ENCODE data around the gene EIF2B2.

- TF ChIP-seq HOMEZ (CRISPR knock-in tag; IDR thresholded peaks at IDR 0.05; ENCODE audit: low read depth) (no peak), ZNF7 (CRISPR knock-in tag; IDR thresholded peaks at IDR 0.05) (no peak), CTCF (CRISPR knock-in tag; IDR thresholded peaks at IDR 0.05) (no peak), ARNT (IDR thresholded peaks at IDR 0.05) (no peak), NFIC (IDR thresholded peaks at IDR 0.05; ENCODE audit: low read length) (no peak), HMG20A (CRISPR knock-in tag; IDR thresholded peaks at IDR 0.05; ENCODE audit: borderline replicate concordance) (no peak), ZNF432 (CRISPR knock-in tag; IDR thresholded peaks at IDR 0.05; ENCODE audit: borderline replicate concordance) (no peak), MAFK (conservative IDR thresholded peaks at IDR 0.05 in 1 of 2, IDR thresholded peaks at IDR 0.05 in 1 of 2; ENCODE audit: low read length in 2 of 2) (no peak), TBL1XR1 (IDR thresholded peaks at IDR 0.05; ENCODE audit: borderline replicate concordance, low read length, partially characterized antibody) (no peak), ATF2 (CRISPR knock-in tag; IDR thresholded peaks at IDR 0.05) (no peak), POLR2AphosphoS5 (IDR thresholded peaks at IDR 0.05; ENCODE audit: low read depth, low read length) (no peak), TAF1 (CRISPR knock-in tag; IDR thresholded peaks at IDR 0.05) (no peak), ZNF619 (CRISPR knock-in tag; IDR thresholded peaks at IDR 0.05) (no peak), CREM (IDR thresholded peaks at IDR 0.05) (no peak), CREM (CRISPR knock-in tag; IDR thresholded peaks at IDR 0.05) (no peak)
Measured at GRCh38 chr14:75025876-75026275, 23.2 kb downstream of the EIF2B2 start.

Data from HepG2 (cell line).